Neural progenitor cell (in vitro differentiated cells): Measurements from ENCODE around the gene NGLY1. TPM values are rescaled to one million over a fixed set of nuclear protein-coding genes. Genes with fewer than 3 reads are reported as not detected.

Experiments
- DNase-seq: peaks from one replicate; pipeline ENCODE4 v3.0.0-alpha.2; 2016; ENCODE audit warnings: low spot score
- H2AFZ ChIP-seq: fragments of 200-600 bp; sonication (generic); replicated peaks from 2 replicates; pipeline ENCODE4 v1.6.1; 2016; ENCODE audit warnings: antibody characterized with exemption
- H3F3A ChIP-seq: fragments of 200-600 bp; sonication (generic); 2 replicates; pipeline ENCODE4 v1.6.1; 2016; ENCODE audit warnings: antibody characterized with exemption, low read depth
- H3K27ac ChIP-seq: fragments of 200-600 bp; sonication (generic); 2 replicates; pipeline ENCODE4 v1.5.1; 2016; ENCODE audit warnings: mild to moderate bottlenecking
- H3K27me3 ChIP-seq: fragments of 200-600 bp; sonication (generic); 2 replicates; pipeline ENCODE4 v1.6.1; 2016; ENCODE audit warnings: mild to moderate bottlenecking, moderate library complexity
- H3K36me3 ChIP-seq: fragments of 200-600 bp; sonication (generic); 2 replicates; pipeline ENCODE4 v1.5.1; 2016
- H3K4me1 ChIP-seq: fragments of 200-600 bp; sonication (generic); 2 replicates; pipeline ENCODE4 v1.6.1; 2016; ENCODE audit warnings: mixed run types
- H3K4me2 ChIP-seq: fragments of 200-600 bp; sonication (generic); 2 replicates; pipeline ENCODE4 v1.6.1; 2016
- H3K4me3 ChIP-seq: fragments of 200-600 bp; sonication (generic); 2 replicates; pipeline ENCODE4 v1.5.1; 2016
- H3K79me2 ChIP-seq: fragments of 200-600 bp; sonication (generic); 2 replicates; pipeline ENCODE4 v1.6.1; 2016; ENCODE audit warnings: low read depth
- H3K9ac ChIP-seq: fragments of 200-600 bp; sonication (generic); 2 replicates; pipeline ENCODE4 v1.6.1; 2016
- H3K9me3 ChIP-seq: fragments of 200-600 bp; sonication (generic); 2 replicates; pipeline ENCODE4 v1.5.1; 2016; ENCODE audit warnings: low read depth
- H4K20me1 ChIP-seq: fragments of 200-600 bp; sonication (generic); 2 replicates; pipeline ENCODE4 v1.6.1; 2016; ENCODE audit warnings: low read depth
- H3K27ac Mint-ChIP-seq: 3 replicates; pipeline ENCODE4 v1.8.0; 2021; ENCODE audit warnings: mixed read lengths
- H3K27me3 Mint-ChIP-seq: 2 replicates; pipeline ENCODE4 v1.8.0; 2022; ENCODE audit warnings: low read depth, mild to moderate bottlenecking, inconsistent platforms, moderate library complexity, mixed read lengths; ENCODE audit not compliant: insufficient read depth
- H3K36me3 Mint-ChIP-seq: 3 replicates; pipeline ENCODE4 v1.8.0; 2021; ENCODE audit warnings: mixed read lengths
- H3K4me1 Mint-ChIP-seq: 3 replicates; pipeline ENCODE4 v1.8.0; 2021; ENCODE audit warnings: mixed read lengths
- H3K4me3 Mint-ChIP-seq: 3 replicates; pipeline ENCODE4 v1.8.0; 2021; ENCODE audit warnings: mild to moderate bottlenecking, moderate library complexity, mixed read lengths
- H3K9me3 Mint-ChIP-seq: 3 replicates; pipeline ENCODE4 v1.8.0; 2020; ENCODE audit warnings: mixed read lengths
- CTCF ChIP-seq: fragments of 200-600 bp; sonication (generic); IDR thresholded peaks from 2 replicates; pipeline ENCODE4 v1.5.1; 2017; ENCODE audit warnings: antibody characterized with exemption, mild to moderate bottlenecking
- EZH2 ChIP-seq: fragments of 200-600 bp; sonication (generic); IDR thresholded peaks from 2 replicates; pipeline ENCODE4 v1.6.1; 2017; ENCODE audit warnings: antibody characterized with exemption, mild to moderate bottlenecking, moderate library complexity
- EZH2phosphoT487 ChIP-seq: fragments of 200-600 bp; sonication (generic); IDR thresholded peaks from 2 replicates; pipeline ENCODE4 v1.6.1; 2017; ENCODE audit warnings: antibody characterized with exemption
- total RNA-seq: library from RNA; depleted of rRNA; stranded (reverse); fragments of >200 nt; gene quantifications from 2 replicates; pipeline ENCODE4 v1.2.3, GENCODE V29; 2015; ENCODE audit warnings: low replicate concordance

Gene NGLY1
- total RNA-seq, 1 donor from 2014 or later, result 45.0 TPM

GRCh38 chr3:25713341-25713985 is 69.8 kb downstream of the NGLY1 start:
- H3K4me3 Mint-ChIP-seq, result no peak overlapping the region
- Histone ChIP-seq H3K27me3 (no peaks in the 10 kb centered on the region), H4K20me1 (no peaks in the 10 kb centered on the region), H3K4me2 (no peak overlapping the region), H3K4me1 (no peaks in the 10 kb centered on the region), H3K9me3 (no peaks in the 10 kb centered on the region), H3K36me3 (no peaks in the 10 kb centered on the region), H2AFZ (no peak overlapping the region), H3F3A (no peaks in the 10 kb centered on the region), H3K4me3 (no peak overlapping the region), H3K27ac (no peak overlapping the region), H3K9ac (no peak overlapping the region), H3K79me2 (no peaks in the 10 kb centered on the region)
- H3K27ac Mint-ChIP-seq, result peak overlapping the region; percentile 34
- H3K36me3 Mint-ChIP-seq, result peaks cover 8% of the 10 kb centered on the region
- no peak for DNase-seq
- H3K9me3 Mint-ChIP-seq, result peaks cover 3% of the 10 kb centered on the region
- no peak for TF ChIP-seq CTCF
- no peak for TF ChIP-seq EZH2
- no peak for TF ChIP-seq EZH2phosphoT487
- H3K4me1 Mint-ChIP-seq, result no peaks in the 10 kb centered on the region
- no peaks in the 10 kb centered on the region for H3K27me3 Mint-ChIP-seq

GRCh38 chr3:25711090-25711489 is 72.2 kb downstream of the NGLY1 start:
- no peak overlapping the region for H3K4me3 ChIP-seq
- Mint-ChIP-seq H3K9me3 (no peaks in the 10 kb centered on the region), H3K27ac (no peak overlapping the region), H3K27me3 (no peaks in the 10 kb centered on the region), H3K4me1 (no peaks in the 10 kb centered on the region), H3K36me3 (no peaks in the 10 kb centered on the region), H3K4me3 (no peak overlapping the region)
- H3F3A ChIP-seq, result no peaks in the 10 kb centered on the region
- no peak for DNase-seq
- no peaks in the 10 kb centered on the region for H3K9me3 ChIP-seq
- TF ChIP-seq EZH2 (no peak), EZH2phosphoT487 (no peak), CTCF (no peak)
- H3K4me2 ChIP-seq, result no peak overlapping the region
- H3K27me3 ChIP-seq, result no peaks in the 10 kb centered on the region
- no peak overlapping the region for H3K9ac ChIP-seq
- H2AFZ ChIP-seq, result no peak overlapping the region
- no peaks in the 10 kb centered on the region for H3K36me3 ChIP-seq
- H3K4me1 ChIP-seq, result no peaks in the 10 kb centered on the region
- no peak overlapping the region for H3K27ac ChIP-seq
- H3K79me2 ChIP-seq, result no peaks in the 10 kb centered on the region
- no peaks in the 10 kb centered on the region for H4K20me1 ChIP-seq

GRCh38 chr3:25708036-25708435 is 75.2 kb downstream of the NGLY1 start:
- no peak for DNase-seq
- Mint-ChIP-seq H3K4me1 (no peaks in the 10 kb centered on the region), H3K27me3 (no peaks in the 10 kb centered on the region), H3K4me3 (no peak overlapping the region), H3K36me3 (no peaks in the 10 kb centered on the region), H3K27ac (no peak overlapping the region), H3K9me3 (no peaks in the 10 kb centered on the region)
- no peaks in the 10 kb centered on the region for H4K20me1 ChIP-seq
- H2AFZ ChIP-seq, result no peak overlapping the region
- no peak overlapping the region for H3K4me3 ChIP-seq
- H3K36me3 ChIP-seq, result no peaks in the 10 kb centered on the region
- no peaks in the 10 kb centered on the region for H3F3A ChIP-seq
- no peaks in the 10 kb centered on the region for H3K79me2 ChIP-seq
- no peak for TF ChIP-seq CTCF
- no peak for TF ChIP-seq EZH2phosphoT487
- no peak for TF ChIP-seq EZH2
- no peak overlapping the region for H3K4me2 ChIP-seq
- no peaks in the 10 kb centered on the region for H3K4me1 ChIP-seq
- H3K9me3 ChIP-seq, result no peaks in the 10 kb centered on the region
- H3K27me3 ChIP-seq, result no peaks in the 10 kb centered on the region
- H3K27ac ChIP-seq, result no peak overlapping the region
- no peak overlapping the region for H3K9ac ChIP-seq
